ENCODE results near the gene AFF4. TPM values are rescaled to one million over a fixed set of nuclear protein-coding genes. Genes with fewer than 3 reads are reported as not detected.
A peak's percentile ranks its signal among the peaks of the same experiment; 100 is the strongest.

AFF4 gene
- total and polyA plus RNA-seq, 9 of the 15 experiments (the other 6 are each of a cell fraction or from before 2014, with no cell fraction given) = 1.7 to 25.8 (median 17.9) TPM

DNA sequence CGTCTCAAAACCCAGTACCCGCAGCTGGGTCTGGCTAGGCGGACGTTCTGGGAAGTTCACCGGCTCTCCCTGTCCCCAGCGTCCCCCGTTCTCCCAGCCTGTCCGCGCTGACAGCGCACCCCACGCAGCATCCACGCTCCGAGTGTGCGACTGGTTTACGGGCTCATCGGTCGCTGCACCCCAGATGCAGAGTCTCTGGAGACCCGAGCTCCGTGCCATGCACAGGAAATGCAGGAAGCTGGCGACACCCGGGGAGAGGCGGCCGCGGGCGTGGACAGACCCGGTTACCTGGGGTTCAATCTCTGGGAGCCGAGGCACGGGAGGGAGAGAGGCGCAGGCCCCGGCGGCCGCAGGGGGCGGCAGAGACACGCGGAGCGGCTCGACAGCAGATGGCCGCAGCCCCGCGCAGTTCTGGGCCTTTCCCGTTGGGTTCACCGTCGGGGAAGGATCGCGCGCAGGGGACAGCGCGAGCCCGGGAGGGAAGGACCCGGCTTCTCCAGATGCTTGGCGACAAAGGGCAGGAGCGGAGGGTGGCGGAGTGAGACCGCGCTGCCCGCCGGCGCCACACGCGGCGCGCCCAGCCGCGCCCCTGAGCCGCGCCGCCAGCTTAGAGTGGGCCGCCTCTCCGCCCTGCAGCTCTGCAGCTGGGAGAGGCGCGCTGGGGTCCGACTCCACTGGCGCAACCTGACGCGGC lies 133.5 kb downstream of the AFF4 start (continued):
- TF ChIP-seq YBX1 (IDR thresholded peaks at IDR 0.05) (no peak), IFI16 (CRISPR knock-in tag; IDR thresholded peaks at IDR 0.05) (no peak), RERE (CRISPR knock-in tag; IDR thresholded peaks at IDR 0.05; ENCODE audit: borderline replicate concordance) (no peak; the same call in 1 of the 2 replicates), KDM5B (IDR thresholded peaks at IDR 0.05; ENCODE audit: insufficient replicate concordance, low read depth, low read length) (no peak), ID3 (CRISPR knock-in tag; IDR thresholded peaks at IDR 0.05) (no peak), ID3 (tag; IDR thresholded peaks at IDR 0.05) (0 out of 2 replicates have a peak, but pooled peaks have one; percentile 38), SAFB (IDR thresholded peaks at IDR 0.05; ENCODE audit: borderline replicate concordance, low read depth, low read length) (peak; percentile 76; the same call in 1 of the 2 replicates), SPI1 (IDR thresholded peaks at IDR 0.05; ENCODE audit: borderline replicate concordance, low read depth, low read length) (no peak), TBP (optimal IDR thresholded peaks at IDR 0.05; ENCODE audit: low read depth, low read length) (peak; percentile 71), KAT7 (CRISPR knock-in tag; IDR thresholded peaks at IDR 0.05; ENCODE audit: borderline replicate concordance) (peak; percentile 89; the same call in 1 of the 2 replicates), STAT6 (CRISPR knock-in tag; IDR thresholded peaks at IDR 0.05) (0 out of 2 replicates have a peak, but pooled peaks have one; percentile 45)
- TF ChIP-seq, protein P1, sequence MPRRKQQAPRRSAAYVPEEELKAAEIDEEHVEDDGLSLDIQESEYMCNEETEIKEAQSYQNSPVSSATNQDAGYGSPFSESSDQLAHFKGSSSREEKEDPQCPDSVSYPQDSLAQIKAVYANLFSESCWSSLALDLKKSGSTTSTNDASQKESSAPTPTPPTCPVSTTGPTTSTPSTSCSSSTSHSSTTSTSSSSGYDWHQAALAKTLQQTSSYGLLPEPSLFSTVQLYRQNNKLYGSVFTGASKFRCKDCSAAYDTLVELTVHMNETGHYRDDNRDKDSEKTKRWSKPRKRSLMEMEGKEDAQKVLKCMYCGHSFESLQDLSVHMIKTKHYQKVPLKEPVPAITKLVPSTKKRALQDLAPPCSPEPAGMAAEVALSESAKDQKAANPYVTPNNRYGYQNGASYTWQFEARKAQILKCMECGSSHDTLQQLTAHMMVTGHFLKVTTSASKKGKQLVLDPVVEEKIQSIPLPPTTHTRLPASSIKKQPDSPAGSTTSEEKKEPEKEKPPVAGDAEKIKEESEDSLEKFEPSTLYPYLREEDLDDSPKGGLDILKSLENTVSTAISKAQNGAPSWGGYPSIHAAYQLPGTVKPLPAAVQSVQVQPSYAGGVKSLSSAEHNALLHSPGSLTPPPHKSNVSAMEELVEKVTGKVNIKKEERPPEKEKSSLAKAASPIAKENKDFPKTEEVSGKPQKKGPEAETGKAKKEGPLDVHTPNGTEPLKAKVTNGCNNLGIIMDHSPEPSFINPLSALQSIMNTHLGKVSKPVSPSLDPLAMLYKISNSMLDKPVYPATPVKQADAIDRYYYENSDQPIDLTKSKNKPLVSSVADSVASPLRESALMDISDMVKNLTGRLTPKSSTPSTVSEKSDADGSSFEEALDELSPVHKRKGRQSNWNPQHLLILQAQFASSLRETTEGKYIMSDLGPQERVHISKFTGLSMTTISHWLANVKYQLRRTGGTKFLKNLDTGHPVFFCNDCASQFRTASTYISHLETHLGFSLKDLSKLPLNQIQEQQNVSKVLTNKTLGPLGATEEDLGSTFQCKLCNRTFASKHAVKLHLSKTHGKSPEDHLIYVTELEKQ (CRISPR knock-in tag; IDR thresholded peaks at IDR 0.05) = no peak

Data from K562 (cell line).